Hepatocyte (in vitro differentiated cells): Measurements from ENCODE around the gene SETD3. TPM values are rescaled to one million over a fixed set of nuclear protein-coding genes. Genes with fewer than 3 reads are reported as not detected.

Experiments used
- DNase-seq: peaks from one replicate; pipeline ENCODE4 v3.0.0-alpha.2; 2016; ENCODE audit warnings: low spot score
- H2AFZ ChIP-seq: fragments of 200-600 bp; sonication (generic); 2 replicates; pipeline ENCODE4 v1.6.0; 2016; ENCODE audit warnings: antibody characterized with exemption, mild to moderate bottlenecking
- H3K27ac ChIP-seq: fragments of 200-600 bp; sonication (generic); 2 replicates; pipeline ENCODE4 v1.5.1; 2016; ENCODE audit warnings: mild to moderate bottlenecking
- H3K27me3 ChIP-seq: fragments of 200-600 bp; sonication (generic); 2 replicates; pipeline ENCODE4 v1.6.1; 2016
- H3K36me3 ChIP-seq: fragments of 200-600 bp; sonication (generic); replicated peaks from 2 replicates; pipeline ENCODE4 v1.5.1; 2016; ENCODE audit warnings: low read depth; ENCODE audit not compliant: insufficient read depth
- H3K4me1 ChIP-seq: fragments of 200-600 bp; sonication (generic); 2 replicates; pipeline ENCODE4 v1.5.1; 2016; ENCODE audit warnings: mild to moderate bottlenecking, moderate library complexity; ENCODE audit not compliant: insufficient read depth
- H3K4me2 ChIP-seq: fragments of 200-600 bp; sonication (generic); 2 replicates; pipeline ENCODE4 v1.6.0; 2016
- H3K4me3 ChIP-seq: fragments of 200-600 bp; sonication (generic); 2 replicates; pipeline ENCODE4 v1.5.1; 2016; ENCODE audit warnings: mild to moderate bottlenecking
- H3K79me2 ChIP-seq: fragments of 200-600 bp; sonication (generic); 2 replicates; pipeline ENCODE4 v1.6.0; 2017; ENCODE audit warnings: mild to moderate bottlenecking
- H3K9me2 ChIP-seq: fragments of 200-600 bp; sonication (generic); replicated peaks from 2 replicates; pipeline ENCODE4 v1.6.0; 2017; ENCODE audit warnings: mild to moderate bottlenecking; ENCODE audit not compliant: insufficient read depth
- H3K9me3 ChIP-seq: fragments of 200-600 bp; sonication (generic); 2 replicates; pipeline ENCODE4 v1.5.1; 2016; ENCODE audit warnings: low read depth, mild to moderate bottlenecking
- H4K20me1 ChIP-seq: fragments of 200-600 bp; sonication (generic); 2 replicates; pipeline ENCODE4 v1.6.0; 2016; ENCODE audit warnings: mild to moderate bottlenecking; ENCODE audit not compliant: insufficient read depth, poor library complexity, severe bottlenecking
- EZH2 ChIP-seq: fragments of 200-600 bp; sonication (generic); IDR thresholded peaks from 2 replicates; pipeline ENCODE4 v1.6.1; 2016; ENCODE audit warnings: antibody characterized with exemption, mild to moderate bottlenecking, borderline replicate concordance
- EZH2phosphoT487 ChIP-seq: fragments of 200-600 bp; sonication (generic); IDR thresholded peaks from one replicate; pipeline ENCODE4 v1.6.1; 2018; ENCODE audit warnings: antibody characterized with exemption, mild to moderate bottlenecking, low read depth, moderate library complexity; ENCODE audit not compliant: unreplicated experiment, severe bottlenecking
- WGBS: methylation state at CpG from one replicate; pipeline ENCODE4 v1.1.6; 2016; ENCODE audit warnings: low lambda C conversion rate; ENCODE audit errors: missing lambda C conversion rate; 5-methylcytosine and 5-hydroxymethylcytosine counted together
- polyA plus RNA-seq: library from polyadenylated mRNA; unstranded; fragments of >200 nt; fragmentation: Nextera tagmentation; extraction: Ambion mirVana; gene quantifications from 2 replicates; pipeline ENCODE4 v1.2.1, GENCODE V29; 2016
- total RNA-seq: library from RNA; depleted of rRNA; stranded (reverse); fragments of >200 nt; gene quantifications from 2 replicates; pipeline ENCODE4 v1.2.3, GENCODE V29; 2014
- TF ChIP-seq, protein P1 (sequence below): fragments of 200-600 bp; sonication (generic); IDR thresholded peaks from 2 replicates; pipeline ENCODE4 v1.5.1; 2016; ENCODE audit warnings: antibody characterized with exemption, mild to moderate bottlenecking; ENCODE audit not compliant: poor library complexity

The SETD3 gene
- total and polyA plus RNA-seq, 2 experiments from 2014 or later: 43.6 to 60.2 TPM

DNA sequence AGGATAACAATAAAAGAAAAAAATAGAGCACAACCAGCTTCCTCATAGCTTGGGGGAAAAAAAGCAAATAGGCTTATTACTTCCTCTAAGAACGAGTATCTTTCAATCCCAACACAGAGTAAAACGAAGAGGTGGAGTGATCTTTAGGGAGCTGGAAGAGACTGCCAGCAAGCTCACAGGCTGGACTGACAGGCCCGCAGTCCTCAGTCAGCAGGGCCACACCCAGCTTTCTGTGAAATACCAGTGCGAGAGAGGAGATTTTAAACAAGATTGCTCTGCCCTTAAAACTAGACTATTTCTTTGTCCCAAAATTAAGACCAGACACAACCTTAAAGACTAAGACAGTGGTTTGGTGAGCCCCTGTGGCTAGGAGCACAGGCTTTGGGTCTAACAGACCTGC, 32.9 kb downstream of the SETD3 start:
- TF ChIP-seq EZH2 (no peak), EZH2phosphoT487 (no peak)
- TF ChIP-seq, protein P1, sequence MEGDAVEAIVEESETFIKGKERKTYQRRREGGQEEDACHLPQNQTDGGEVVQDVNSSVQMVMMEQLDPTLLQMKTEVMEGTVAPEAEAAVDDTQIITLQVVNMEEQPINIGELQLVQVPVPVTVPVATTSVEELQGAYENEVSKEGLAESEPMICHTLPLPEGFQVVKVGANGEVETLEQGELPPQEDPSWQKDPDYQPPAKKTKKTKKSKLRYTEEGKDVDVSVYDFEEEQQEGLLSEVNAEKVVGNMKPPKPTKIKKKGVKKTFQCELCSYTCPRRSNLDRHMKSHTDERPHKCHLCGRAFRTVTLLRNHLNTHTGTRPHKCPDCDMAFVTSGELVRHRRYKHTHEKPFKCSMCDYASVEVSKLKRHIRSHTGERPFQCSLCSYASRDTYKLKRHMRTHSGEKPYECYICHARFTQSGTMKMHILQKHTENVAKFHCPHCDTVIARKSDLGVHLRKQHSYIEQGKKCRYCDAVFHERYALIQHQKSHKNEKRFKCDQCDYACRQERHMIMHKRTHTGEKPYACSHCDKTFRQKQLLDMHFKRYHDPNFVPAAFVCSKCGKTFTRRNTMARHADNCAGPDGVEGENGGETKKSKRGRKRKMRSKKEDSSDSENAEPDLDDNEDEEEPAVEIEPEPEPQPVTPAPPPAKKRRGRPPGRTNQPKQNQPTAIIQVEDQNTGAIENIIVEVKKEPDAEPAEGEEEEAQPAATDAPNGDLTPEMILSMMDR: no peak

DNA sequence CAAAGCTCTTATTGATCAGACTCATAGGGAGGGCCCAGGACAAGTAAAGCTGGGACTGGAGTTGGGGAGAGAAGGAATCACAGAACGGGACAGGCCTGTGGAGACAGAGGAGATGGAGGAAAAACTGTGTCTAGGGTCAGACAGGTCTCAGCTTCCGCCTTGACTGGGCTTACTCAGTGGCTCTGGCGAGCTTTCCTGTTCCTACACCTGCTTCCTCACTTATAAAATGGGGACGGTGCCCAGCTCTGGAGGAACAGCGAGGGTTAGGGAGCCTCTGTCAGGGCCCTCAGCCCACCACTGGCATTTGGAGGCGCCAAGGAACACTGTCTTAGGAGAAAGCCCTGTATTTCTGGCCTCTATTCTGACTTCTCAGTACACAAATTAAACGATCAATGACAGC, 34.7 kb downstream of the SETD3 start:
- Histone ChIP-seq H3K27ac (no peak overlapping the region), H2AFZ (no peak overlapping the region), H3K4me3 (no peak overlapping the region), H3K79me2 (no peaks in the 10 kb centered on the region), H3K4me2 (no peak overlapping the region), H4K20me1 (peaks cover 3% of the 10 kb centered on the region), H3K36me3 (no peaks in the 10 kb centered on the region), H3K9me3 (no peaks in the 10 kb centered on the region), H3K4me1 (no peaks in the 10 kb centered on the region), H3K9me2 (no peaks in the 10 kb centered on the region), H3K27me3 (no peaks in the 10 kb centered on the region)
- WGBS: 93% methylated on average over 7 of the region's 7 CpGs
- no peak for DNase-seq
- no peak for TF ChIP-seq EZH2
- no peak for TF ChIP-seq EZH2phosphoT487
- TF ChIP-seq, protein P1: no peak

More for the DNA sequence above, 32.9 kb downstream of the SETD3 start:
- H4K20me1 ChIP-seq: peaks cover 3% of the 10 kb centered on the region
- H3K4me3 ChIP-seq: no peak overlapping the region
- H3K4me2 ChIP-seq: no peak overlapping the region
- no peak overlapping the region for H3K27ac ChIP-seq
- H3K79me2 ChIP-seq: no peaks in the 10 kb centered on the region
- H2AFZ ChIP-seq: no peak overlapping the region
- no peaks in the 10 kb centered on the region for H3K4me1 ChIP-seq
- H3K9me3 ChIP-seq: no peaks in the 10 kb centered on the region
- H3K36me3 ChIP-seq: no peaks in the 10 kb centered on the region
- 87% methylated on average over 4 of the region's 4 CpGs for WGBS
- DNase-seq: no peak
- H3K27me3 ChIP-seq: no peaks in the 10 kb centered on the region
- H3K9me2 ChIP-seq: no peaks in the 10 kb centered on the region

DNA sequence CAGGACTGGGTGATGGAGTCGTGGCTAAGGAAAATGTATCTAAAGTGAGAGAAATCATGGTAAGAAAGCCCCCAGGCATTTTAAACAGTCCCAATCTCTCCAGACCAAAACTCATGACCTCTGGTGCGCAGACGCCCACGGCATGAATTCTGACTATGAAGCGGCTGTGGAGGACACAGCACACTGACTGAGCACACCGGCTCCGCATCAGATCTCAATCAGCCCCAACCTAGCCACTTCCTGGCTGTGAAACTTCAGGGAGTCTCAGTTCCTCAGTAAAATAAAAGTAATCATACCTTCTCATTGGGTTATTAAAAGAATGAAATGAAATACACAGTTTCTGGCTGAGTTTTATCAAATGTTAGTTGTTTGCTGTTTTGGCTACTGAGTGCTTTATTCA, 38.7 kb downstream of the SETD3 start:
- Histone ChIP-seq H4K20me1 (no peaks in the 10 kb centered on the region), H3K27ac (no peak overlapping the region), H3K27me3 (no peaks in the 10 kb centered on the region), H3K4me1 (no peaks in the 10 kb centered on the region), H2AFZ (no peak overlapping the region), H3K9me3 (no peaks in the 10 kb centered on the region), H3K79me2 (peaks cover 3% of the 10 kb centered on the region), H3K36me3 (no peaks in the 10 kb centered on the region), H3K4me3 (no peak overlapping the region), H3K9me2 (no peaks in the 10 kb centered on the region), H3K4me2 (no peak overlapping the region)
- TF ChIP-seq EZH2phosphoT487 (no peak), EZH2 (no peak)
- TF ChIP-seq, protein P1: no peak
- no peak for DNase-seq
- 90% methylated on average over 7 of the region's 7 CpGs for WGBS
